DOHH2 (cell line): ENCODE measurements around the gene SLC25A17.
A peak's percentile ranks its signal among the peaks of the same experiment; 100 is the strongest.

Source experiments
- H3F3A ChIP-seq: fragments of 200-600 bp; sonication (generic), shearing (Covaris generic); 2 replicates; pipeline ENCODE4 v1.6.0; 2016; ENCODE audit warnings: antibody characterized with exemption, mild to moderate bottlenecking; ENCODE audit not compliant: control insufficient read depth, insufficient read depth
- H3K27ac ChIP-seq: fragments of 200-600 bp; sonication (generic); 2 replicates; pipeline ENCODE4 v1.5.1; 2014; ENCODE audit warnings: low read depth, mild to moderate bottlenecking, low read length, moderate library complexity
- H3K27me3 ChIP-seq: fragments of 200-600 bp; sonication (generic); 2 replicates; pipeline ENCODE4 v1.6.1; 2014; ENCODE audit warnings: mild to moderate bottlenecking, low read length, mixed read lengths; ENCODE audit not compliant: control insufficient read depth
- H3K36me3 ChIP-seq: fragments of 200-600 bp; sonication (generic); 2 replicates; pipeline ENCODE4 v1.6.1; 2014; ENCODE audit warnings: mild to moderate bottlenecking, low read length, moderate library complexity, mixed read lengths; ENCODE audit not compliant: control insufficient read depth
- H3K4me1 ChIP-seq: fragments of 200-600 bp; sonication (generic); 2 replicates; pipeline ENCODE4 v1.6.1; 2014; ENCODE audit warnings: mild to moderate bottlenecking, low read length, mixed read lengths; ENCODE audit not compliant: control insufficient read depth
- H3K4me2 ChIP-seq: fragments of 200-600 bp; sonication (generic); 2 replicates; pipeline ENCODE4 v1.6.0; 2014; ENCODE audit warnings: mild to moderate bottlenecking, low read length, moderate library complexity
- H3K4me3 ChIP-seq: fragments of 200-600 bp; sonication (generic); 2 replicates; pipeline ENCODE4 v1.5.1; 2014; ENCODE audit warnings: mild to moderate bottlenecking, low read length, mixed read lengths
- H3K79me2 ChIP-seq: fragments of 200-600 bp; sonication (generic); 2 replicates; pipeline ENCODE4 v1.6.1; 2014; ENCODE audit warnings: mild to moderate bottlenecking, low read length, mixed read lengths; ENCODE audit not compliant: control insufficient read depth
- H3K9me2 ChIP-seq: fragments of 200-600 bp; sonication (generic); replicated peaks from 2 replicates; pipeline ENCODE4 v1.6.1; 2014; ENCODE audit warnings: mild to moderate bottlenecking, low read length, mixed read lengths; ENCODE audit not compliant: control insufficient read depth
- H3K9me3 ChIP-seq: fragments of 200-600 bp; sonication (generic); 2 replicates; pipeline ENCODE4 v1.6.1; 2014; ENCODE audit warnings: antibody characterized with exemption, low read length, mixed read lengths; ENCODE audit not compliant: control insufficient read depth, insufficient read depth
- H4K20me1 ChIP-seq: fragments of 200-600 bp; sonication (generic); 2 replicates; pipeline ENCODE4 v1.6.0; 2014; ENCODE audit warnings: low read depth, mild to moderate bottlenecking, antibody characterized with exemption, low read length, moderate library complexity; ENCODE audit not compliant: control insufficient read depth, insufficient read depth
- CTCF ChIP-seq: fragments of 200-600 bp; sonication (generic); IDR thresholded peaks from one replicate; pipeline ENCODE4 v1.5.1; 2014; ENCODE audit warnings: antibody characterized with exemption, mild to moderate bottlenecking, low read depth, low read length; ENCODE audit not compliant: poor library complexity, severe bottlenecking
- EZH2phosphoT487 ChIP-seq: fragments of 200-600 bp; sonication (generic); IDR thresholded peaks from 2 replicates; pipeline ENCODE4 v1.6.1; 2017; ENCODE audit warnings: borderline replicate concordance, mild to moderate bottlenecking, antibody characterized with exemption, low read length, moderate library complexity, mixed read lengths

SLC25A17 gene

GRCh38 chr22:40823426-40823825, 4.3 kb upstream of the SLC25A17 start:
- Histone ChIP-seq H3K27me3 (no peaks in the 10 kb centered on the region), H3K9me2 (no peaks in the 10 kb centered on the region), H3F3A (peaks cover 31% of the 10 kb centered on the region), H3K9me3 (no peaks in the 10 kb centered on the region), H3K4me1 (peaks cover 16% of the 10 kb centered on the region), H3K4me2 (no peak overlapping the region), H4K20me1 (no peaks in the 10 kb centered on the region), H3K79me2 (peaks cover 7% of the 10 kb centered on the region), H3K27ac (no peak overlapping the region), H3K4me3 (no peak overlapping the region), H3K36me3 (peaks cover 37% of the 10 kb centered on the region)
- TF ChIP-seq EZH2phosphoT487 = no peak
- no peak for TF ChIP-seq CTCF

GRCh38 chr22:40819599-40820140, 524 bp upstream of the SLC25A17 start:
- Histone ChIP-seq H3K4me1 (peaks cover 33% of the 10 kb centered on the region), H3K4me3 (peak overlapping the region; percentile 98), H3K9me2 (no peaks in the 10 kb centered on the region), H4K20me1 (no peaks in the 10 kb centered on the region), H3K27me3 (no peaks in the 10 kb centered on the region), H3K36me3 (peaks cover 45% of the 10 kb centered on the region), H3F3A (peaks cover 30% of the 10 kb centered on the region), H3K9me3 (no peaks in the 10 kb centered on the region), H3K27ac (no peak overlapping the region), H3K4me2 (peak overlapping the region; percentile 98), H3K79me2 (peaks cover 42% of the 10 kb centered on the region)
- no peak for TF ChIP-seq CTCF

GRCh38 chr22:40818192-40818746, 877 bp downstream of the SLC25A17 start:
- peaks cover 40% of the 10 kb centered on the region for H3K36me3 ChIP-seq
- H3F3A ChIP-seq = peaks cover 20% of the 10 kb centered on the region
- peaks cover 55% of the 10 kb centered on the region for H3K79me2 ChIP-seq
- H3K4me2 ChIP-seq = peak overlapping the region; percentile 98
- no peaks in the 10 kb centered on the region for H4K20me1 ChIP-seq
- H3K4me3 ChIP-seq = peak overlapping the region; percentile 98
- TF ChIP-seq CTCF = no peak
- no peak for TF ChIP-seq EZH2phosphoT487
- H3K27ac ChIP-seq = peak overlapping the region; percentile 64
- peaks cover 40% of the 10 kb centered on the region for H3K4me1 ChIP-seq
- no peaks in the 10 kb centered on the region for H3K9me3 ChIP-seq
- no peaks in the 10 kb centered on the region for H3K27me3 ChIP-seq
- H3K9me2 ChIP-seq = no peaks in the 10 kb centered on the region
